Left colon (tissue), 2 donors: ENCODE measurements around the gene FBH1. TPM values are rescaled to one million over a fixed set of nuclear protein-coding genes. Genes with fewer than 3 reads are reported as not detected.
"Not testable (repeated sequence)": the region's sequence is repeated elsewhere in the genome, so short reads cannot be mapped to it uniquely, and the experiment has no call there.

Source experiments
- ATAC-seq: fragments of 200-7000 bp; cut with Tn5 transposase; one replicate; pipeline ENCODE4 v1.9.1; 2020; ENCODE audit warnings: mild to moderate bottlenecking, moderate library complexity
- DNase-seq, 2 donors: peaks; one replicate each; pipeline ENCODE4 v3.0.0-alpha.2; 2020
- intact Hi-C, 2 donors: fragments of 100-400 bp; cut with DNase I in 1 of 2; cut with micrococcal nuclease in 1 of 2; formaldehyde crosslinking; loops; one replicate each; pipeline versions ENCODE4 v1.11.2 to v1.14.0; 2022; cut with DNase I, micrococcal nuclease
- total RNA-seq, 2 donors: library from RNA; stranded (reverse); fragmentation: NEBNext Ultra II Directional; extraction: Animal tissue kit (Norgen Biotek cat#: 25700); gene quantifications; one replicate each; pipeline ENCODE4 v1.2.1, GENCODE V29; 2021
- donor health status: DM: no; HTN: no; CAD: no.
- donor health status: DM: yes; HTN: yes; CAD: no.

Gene FBH1
- total RNA-seq, 2 donors from 2014 or later: 75.3 to 89.7 TPM

DNA sequence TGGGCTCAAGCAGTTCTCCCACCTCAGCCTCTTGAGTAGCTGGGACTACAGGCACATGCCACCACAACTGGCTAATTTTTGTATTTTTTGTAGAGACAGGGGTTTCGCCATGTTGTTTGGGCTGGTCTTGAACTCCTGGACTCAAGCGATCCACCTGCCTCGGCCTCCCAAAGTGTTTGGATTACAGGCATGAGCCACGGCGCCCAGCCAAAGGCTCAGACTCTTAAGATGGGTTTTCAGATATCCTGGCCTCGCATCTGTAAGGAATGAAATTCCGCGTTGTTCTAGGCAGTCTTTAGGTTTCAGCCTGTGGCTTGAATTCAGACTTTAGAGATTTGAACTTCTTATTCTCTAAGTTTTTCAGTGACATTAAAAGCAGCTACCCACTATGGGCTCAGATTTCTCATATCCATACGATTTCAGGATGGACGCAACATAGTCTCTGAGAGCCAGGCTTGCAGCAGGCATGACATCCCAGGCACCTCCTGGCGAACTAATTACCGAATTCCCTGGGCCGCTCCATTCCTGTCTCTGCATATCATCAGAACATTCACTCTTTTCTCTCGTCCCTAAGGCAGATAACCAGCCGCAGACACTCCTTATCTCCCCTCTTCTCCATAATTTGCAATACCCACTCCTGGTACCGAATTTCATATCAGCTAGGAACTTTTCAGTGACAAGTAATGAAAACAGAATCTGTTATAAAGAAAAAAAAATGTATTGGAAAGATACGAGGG is 57.6 kb downstream of the FBH1 start:
- ATAC-seq: no peak
- no peak for DNase-seq
- intact Hi-C loops: no loop called here

DNA sequence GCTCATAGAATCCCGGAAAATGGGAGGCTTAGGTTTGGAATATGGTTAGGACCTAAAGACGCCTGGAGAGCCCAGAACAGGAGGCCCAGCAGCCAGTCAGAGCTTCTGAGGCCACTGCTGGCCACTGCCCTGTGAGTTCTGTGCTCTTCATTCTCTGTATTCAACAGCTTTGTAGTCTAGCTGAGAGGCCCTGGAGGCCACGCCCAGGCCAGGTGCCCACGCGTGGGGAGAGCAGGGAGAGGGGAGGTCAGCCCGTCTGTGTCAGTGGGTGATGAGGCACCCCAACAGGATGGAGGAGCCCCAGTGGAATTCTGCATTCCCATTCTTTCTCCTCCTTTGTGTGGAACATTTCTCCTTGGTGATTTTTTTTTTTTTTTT is 58.2 kb downstream of the FBH1 start:
- ATAC-seq: no peak
- no peak for DNase-seq
- intact Hi-C loops: no loop called here

DNA sequence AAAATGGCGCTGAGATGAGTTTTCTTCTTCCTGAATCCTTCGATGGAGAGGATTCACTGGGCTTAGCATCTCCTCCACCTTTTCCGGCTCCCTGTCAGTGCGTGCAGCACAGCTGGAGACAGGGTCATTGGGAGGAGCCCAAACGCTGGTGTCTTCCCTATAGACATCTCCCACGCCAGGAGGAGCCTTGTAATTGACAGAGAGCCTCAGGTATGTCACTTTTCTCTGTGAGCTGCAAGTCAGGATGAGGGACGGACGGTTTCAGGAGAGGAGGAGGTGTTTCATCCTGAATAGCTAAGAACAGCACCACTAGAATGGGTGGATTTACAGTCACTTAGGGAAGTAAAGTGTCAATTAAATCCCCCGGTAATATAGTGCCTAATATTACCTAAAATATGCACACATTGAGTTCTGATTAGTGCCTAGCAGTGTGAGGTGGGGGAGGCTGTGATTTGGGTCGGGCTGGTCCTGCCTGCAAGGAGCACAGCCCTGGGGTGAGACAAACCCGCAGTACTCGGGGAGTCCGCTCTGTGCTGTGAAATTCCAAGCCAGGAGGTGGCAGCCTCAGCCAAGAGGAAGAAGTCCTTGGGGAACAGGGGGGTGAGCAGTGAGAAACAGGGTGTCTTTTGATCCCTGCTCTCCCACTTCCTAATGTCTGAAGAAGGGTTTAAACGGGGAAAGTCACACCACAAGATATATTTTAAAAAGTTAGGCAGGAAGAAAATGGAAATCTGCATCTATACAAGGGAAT is 59.1 kb downstream of the FBH1 start:
- peak; percentile 66 for ATAC-seq
- intact Hi-C loops: no loop called here
- peak; percentile 61 to 64 for DNase-seq

DNA sequence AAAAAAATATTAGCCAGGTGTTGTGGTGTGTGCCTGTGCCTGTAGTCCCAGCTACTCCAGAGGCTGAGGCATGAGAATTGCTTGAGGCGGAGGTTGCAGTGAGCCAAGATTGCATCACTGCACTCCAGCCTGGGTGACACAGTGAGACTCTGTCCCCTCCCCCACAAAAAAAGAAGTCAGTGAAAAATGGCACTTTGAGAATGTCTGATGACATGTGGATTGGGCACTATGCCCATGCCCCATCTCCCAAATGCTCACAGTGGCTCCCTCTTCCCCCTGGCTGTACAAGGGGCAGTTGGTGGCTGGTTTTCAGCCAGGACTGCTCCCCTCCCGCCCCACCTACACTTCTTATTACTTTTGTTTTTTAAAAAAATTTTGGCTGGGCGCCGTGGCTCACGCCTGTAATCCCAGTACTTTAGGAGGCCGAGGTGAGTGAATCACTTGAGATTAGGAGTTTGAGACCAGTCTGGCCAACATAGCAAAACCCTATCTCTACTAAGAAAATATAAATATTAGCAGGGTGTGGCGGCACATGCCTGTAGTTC is 61.2 kb downstream of the FBH1 start:
- DNase-seq (no peak), ATAC-seq (peak; percentile 9)
- intact Hi-C loops: no loop called here

DNA sequence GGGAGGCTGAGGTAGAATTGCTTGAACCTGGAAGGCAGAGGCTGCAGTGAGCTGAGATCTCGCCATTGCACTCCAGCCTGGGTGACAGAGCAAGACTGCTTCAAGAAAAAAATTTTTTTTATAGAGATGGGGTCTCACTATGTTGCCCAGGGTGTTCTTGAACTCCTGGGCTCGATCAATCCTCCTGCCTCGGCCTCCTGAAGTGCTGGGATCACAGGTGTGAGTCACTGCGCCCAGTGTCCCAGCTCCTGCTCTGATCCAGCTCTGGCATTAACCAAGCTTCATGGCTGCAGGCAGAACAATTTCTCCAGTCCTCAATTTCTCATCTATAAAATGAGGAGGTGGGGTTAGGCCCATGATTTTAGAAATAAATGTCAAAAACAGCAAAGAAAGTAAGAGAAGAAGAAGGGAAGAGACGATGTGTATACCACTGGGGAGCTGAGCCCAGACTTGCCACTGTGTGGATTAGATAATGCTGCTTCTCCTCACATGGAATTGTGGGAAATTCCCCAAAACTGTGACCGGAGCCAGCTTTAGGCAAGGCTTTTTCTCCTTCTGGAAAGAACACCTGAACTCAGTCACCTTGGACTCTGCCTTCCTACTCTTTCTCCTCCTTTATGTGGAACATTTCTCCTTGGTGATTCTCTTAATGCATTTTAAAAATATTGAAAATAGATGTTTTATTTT is 61.8 kb downstream of the FBH1 start:
- intact Hi-C loops: no loop called here
- ATAC-seq: no peak
- no peak for DNase-seq

DNA sequence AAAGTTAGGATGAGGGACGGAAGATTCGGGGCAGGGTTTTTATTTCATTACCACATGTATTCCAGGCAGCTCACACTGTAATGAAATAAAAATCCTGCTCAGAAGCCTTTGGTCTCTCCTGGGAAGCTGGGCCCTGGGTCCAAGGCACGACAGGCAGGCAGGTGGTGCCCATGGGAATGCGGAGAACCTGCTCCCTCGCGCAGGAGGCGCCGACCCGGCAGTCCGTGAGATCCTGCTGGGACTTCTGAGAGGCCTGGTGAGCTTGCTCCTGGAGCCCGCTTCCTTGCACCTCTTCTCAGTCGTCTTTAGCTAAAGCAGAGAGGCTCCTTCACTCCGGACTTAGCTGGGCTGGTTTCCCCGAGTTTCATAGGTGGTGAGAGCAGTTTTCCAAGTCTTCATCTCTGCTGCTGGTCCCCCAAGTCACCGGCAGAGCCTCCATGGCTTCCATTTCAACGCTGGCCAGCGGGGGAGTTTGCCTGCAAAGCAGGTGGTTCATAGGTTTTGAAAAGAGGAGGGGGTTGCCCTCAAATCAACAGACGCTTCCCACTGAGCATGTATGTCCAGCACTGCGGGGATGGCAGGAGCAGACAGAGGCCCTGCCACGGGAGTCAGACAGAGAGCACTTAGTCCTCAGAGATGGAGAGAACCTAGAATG is 62.8 kb downstream of the FBH1 start:
- intact Hi-C loops: no loop called here
- DNase-seq (peak in 1 of 2 donors; percentile 23), ATAC-seq (no peak)

DNA sequence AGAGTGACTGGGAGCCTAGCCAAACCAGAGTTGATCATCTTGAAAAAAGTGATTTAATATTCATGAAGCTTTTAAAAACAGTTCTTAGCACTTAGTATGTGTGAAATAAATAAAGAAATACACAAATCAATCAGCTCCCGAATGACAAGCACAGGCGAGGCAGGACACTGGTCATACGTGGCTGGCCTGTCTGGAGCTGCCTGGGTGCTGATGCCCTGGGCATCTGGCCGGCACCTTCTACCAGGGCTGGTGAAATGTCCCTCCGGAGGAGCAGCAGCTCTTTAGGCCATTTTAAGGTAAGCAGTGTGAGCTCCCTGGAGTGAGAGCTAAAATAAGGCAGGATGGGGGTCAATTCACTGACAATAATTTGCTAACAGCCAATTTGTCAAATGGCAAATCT is 63.6 kb downstream of the FBH1 start:
- peak in 1 of 2 donors; percentile 8 for DNase-seq
- no peak for ATAC-seq
- intact Hi-C loops: no loop called here

DNA sequence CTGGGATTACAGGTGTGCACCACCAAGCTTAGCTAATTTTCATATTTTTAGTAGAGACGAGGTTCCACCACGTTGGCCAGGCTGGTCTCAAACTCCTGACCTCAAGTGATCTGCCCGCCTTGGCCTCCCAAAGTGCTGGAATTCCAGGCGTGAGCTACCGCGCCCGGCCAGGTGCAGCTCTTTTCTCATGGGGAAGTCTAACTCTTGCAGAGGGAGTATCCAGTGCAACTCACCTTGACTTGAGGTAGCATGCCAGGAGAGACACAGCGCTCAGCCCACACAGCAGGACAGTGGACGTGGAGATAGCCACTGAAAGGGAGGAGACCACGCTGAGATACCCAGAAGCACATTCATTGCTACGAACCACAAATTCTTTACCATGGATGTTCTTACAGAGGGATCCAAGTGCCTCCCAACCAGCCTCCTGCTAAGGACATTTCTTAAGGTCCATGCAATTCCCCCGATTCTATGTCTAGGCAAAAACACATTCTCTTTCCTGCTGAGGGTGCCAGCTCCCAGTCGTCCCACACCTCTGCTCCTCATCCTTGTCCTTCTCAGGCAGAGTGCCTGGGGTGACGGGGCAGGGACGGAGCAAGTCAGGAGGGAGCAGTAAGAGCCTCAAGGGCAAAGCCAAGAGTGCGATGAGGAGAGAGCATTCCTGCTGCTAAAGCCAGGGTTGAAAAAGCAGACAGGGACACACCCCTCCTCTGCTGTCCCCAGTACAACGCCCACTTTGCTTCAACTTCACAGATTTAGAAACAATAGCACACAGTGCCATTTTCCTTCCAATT is 66.3 kb downstream of the FBH1 start:
- DNase-seq (peak in 1 of 2 donors; percentile 12), ATAC-seq (no peak)
- intact Hi-C loops: no loop called here

DNA sequence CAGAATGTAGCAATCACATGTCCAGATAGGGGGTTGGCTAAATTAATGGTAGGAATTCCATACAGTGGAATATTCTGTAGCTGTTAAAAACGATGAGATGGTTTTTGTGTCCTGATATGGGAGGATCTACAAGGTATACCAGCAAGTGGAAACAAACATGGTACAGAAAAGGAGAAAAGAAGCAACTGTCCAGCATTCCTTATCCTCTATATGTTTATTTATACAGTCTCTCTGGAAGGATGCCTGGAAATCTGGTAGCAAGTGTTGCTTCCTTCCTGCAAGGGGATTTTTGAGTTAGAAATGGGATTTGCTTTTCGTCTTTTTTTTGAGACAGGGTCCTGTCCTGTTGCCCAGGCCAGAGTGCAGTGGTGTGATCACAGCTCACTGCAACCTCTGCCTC is 68.0 kb downstream of the FBH1 start:
- intact Hi-C loops: no loop called here
- DNase-seq (no peak), ATAC-seq (no peak)

DNA sequence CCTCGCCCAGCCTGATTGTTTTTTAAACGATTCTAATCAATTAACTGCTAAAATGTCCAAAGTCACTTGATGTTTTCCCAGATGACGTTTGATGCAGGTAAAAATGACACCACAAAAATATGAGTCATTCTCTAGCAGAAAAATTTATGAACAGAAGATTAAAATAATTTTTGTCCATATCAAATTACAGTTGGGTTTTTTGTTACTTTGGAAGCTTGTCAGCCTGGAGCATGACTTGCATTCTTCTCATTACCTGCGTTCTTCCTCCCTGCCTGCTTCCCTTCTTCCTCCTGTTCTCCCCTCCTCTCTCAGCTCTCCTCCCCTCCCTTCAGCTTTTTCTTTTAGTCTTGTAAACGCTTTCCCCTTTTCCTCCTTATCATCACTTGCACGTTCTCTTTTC is 68.6 kb downstream of the FBH1 start:
- DNase-seq (no peak), ATAC-seq (no peak)
- intact Hi-C loops: no loop called here

DNA sequence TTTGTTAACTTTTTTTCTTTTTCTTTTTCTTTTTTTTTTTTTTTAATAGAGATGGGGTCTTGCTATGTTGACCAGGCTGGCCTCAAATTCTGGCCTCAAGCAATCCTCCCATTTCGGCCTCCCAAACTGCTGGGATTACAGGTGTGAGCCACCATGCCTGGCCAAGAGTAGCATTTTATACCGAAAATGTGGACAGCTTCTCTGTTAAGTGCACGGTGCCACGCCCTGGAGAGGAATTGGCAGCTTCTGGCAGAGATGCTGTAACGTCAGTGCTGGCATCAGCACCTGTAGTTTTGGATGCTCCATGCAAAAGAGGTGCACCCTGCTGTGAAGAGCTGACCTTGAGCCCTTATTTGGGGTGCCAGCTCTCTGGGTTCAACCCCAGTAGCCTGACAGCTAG is 69.1 kb downstream of the FBH1 start:
- DNase-seq (peak in 1 of 2 donors; percentile 9), ATAC-seq (no peak)
- intact Hi-C loops: no loop called here

DNA sequence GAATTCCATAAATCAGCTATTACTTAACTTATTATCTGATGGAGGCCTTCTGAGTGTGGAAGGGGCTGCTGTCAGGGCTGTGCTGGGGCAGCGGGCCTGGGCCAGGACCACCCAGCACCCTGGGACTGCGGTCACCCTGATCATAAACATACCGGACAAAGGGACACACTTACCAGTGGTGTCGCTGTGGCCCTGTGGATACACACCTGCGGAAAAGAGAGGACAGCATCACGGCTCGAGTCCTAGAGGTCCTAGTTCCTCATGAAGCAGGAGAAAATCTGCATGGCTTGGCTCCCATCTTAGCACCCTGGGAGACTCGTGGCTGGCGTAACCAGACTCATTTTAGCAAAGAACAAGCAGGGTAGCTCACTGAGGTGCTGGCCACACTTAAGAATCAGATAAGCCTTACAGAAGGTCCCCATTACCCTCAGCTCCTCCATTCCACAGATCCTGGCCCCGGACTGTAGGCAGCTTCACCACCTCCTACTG is 69.6 kb downstream of the FBH1 start:
- no peak for ATAC-seq
- intact Hi-C loops: no loop called here
- peak in 1 of 2 donors; percentile 10 for DNase-seq

DNA sequence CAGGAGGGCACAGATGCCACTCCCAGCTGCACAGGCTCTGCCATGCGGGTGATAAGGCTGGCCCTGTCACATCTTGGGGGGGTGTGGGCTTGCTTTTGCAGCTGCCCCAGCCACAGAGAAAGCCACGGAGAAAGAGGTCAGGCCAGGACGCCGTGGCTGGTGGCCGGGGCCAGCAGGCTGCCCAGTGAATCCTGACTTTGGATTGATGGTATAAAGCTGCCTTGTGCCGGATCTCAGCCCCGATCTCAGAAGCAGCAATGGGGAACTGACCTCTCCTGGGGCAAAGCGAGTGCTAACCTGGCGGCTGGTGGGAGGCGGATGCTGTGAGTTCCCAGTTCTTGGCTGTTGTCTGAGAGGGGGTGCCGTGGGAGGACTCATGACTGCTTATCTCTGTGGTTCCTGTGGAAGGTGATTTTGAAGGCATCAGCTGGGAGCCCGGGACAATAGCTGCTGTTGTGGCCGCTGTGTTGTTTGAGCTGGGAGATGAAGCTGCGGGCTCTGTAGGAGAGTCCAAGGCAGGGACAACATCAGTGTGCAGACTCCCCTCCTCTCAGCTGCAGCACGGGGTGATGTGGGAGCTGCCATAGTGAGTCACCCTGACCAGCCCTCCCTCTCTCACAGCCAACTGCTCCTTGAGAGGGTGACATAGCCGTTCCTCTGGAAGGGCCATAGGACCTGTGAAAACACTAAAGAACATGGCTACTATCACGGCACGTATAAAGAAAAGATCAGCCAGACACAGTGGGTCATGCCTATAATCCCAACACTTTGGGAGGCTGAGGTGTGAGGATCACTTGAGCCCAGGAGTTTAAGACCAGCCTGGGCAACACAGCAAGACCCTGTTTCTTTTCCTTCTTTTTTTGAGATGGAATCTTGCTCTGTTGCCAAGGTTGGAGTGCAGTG is 70.3 kb downstream of the FBH1 start:
- intact Hi-C loops: no loop called here
- DNase-seq (peak in 1 of 2 donors; percentile 22), ATAC-seq (no peak)

DNA sequence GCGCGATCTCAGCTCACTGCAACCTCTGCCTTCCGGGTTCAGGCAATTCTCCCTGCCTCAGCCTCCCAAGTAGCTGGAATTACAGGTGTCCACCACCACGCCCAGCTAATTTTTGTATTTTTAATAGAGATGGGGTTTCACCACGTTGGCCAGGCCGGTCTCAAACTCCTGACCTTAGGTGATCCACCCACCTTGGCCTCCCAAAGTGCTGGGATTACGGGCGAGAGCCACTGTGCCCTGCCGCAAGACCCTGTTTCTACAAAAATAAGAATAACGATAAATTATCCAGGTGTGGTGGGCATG is 70.9 kb downstream of the FBH1 start:
- ATAC-seq, intact Hi-C loops: not testable (repeated sequence)
- DNase-seq: peak in 1 of 2 donors; percentile 1

DNA sequence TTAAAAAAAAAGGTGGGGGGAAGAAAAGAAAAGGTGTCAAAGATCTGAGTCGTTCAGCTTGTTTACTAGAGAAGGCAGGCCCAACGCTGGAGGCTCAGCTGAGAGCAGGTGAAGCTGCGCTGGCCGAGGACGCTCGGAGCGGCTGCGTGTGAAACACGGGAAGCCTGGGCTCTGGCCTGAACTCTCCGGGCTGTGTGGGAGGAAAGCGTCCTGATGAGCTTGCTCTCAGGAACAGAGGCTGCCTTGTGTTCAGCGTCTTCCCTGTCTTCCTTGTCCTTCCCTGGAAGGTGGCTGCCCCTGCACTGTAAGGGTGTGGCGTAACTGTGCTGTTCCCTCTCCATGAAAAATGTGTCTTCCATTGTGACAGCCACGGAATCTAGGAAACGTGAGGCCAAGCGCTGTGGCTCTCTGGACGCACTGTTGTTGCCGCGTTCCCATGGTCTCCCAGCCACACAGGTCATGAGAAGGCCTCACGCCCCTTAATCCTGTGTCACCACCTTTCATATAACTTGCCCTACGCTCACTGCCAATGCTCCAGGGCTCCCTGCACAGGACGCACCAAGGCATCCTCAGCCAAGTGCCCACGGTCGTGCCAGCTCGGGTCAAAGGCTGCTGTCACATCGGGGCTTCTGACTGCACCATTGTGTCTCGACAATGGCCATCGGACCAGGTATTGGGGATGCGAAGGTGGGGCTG is 71.5 kb downstream of the FBH1 start:
- peak in 1 of 2 donors; percentile 17 for DNase-seq

DNA sequence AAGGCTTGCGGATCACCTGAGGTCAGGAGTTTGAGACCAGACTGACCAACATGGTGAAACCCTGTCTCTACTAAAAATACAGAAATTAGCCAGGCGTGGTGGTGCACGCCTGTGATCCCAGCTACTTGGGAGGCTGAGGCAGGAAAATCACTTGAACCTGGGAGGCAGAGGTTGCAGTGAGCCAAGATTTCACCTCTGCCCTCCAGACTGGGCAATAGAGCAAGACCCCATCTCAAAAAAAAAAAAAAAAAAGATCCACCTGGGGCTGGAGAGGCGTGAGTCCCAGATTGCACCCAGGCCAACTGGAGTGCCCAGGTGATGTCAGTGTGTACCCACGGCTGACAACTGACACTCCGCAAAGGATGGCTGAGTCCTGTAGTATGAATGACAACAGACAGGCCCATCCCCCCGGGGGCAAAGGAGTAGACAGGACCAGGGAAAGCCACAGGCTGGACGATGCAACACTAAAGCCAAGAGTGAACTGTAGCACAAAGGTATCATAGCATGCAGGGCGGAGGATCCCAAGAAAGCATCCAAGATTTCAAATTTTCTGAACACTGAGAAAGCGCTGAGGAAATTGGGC is 72.4 kb downstream of the FBH1 start:
- ATAC-seq, intact Hi-C loops: not testable (repeated sequence)
- DNase-seq: peak in 1 of 2 donors; percentile 16

More for the DNA sequence above, 71.5 kb downstream of the FBH1 start:
- intact Hi-C loops: no loop called here
- ATAC-seq: no peak
